Measurements from ENCODE around the gene DNAJB2.

Gene DNAJB2

GRCh38 chr2:219249203-219249980 lies 29.8 kb upstream of the DNAJB2 start:
- in situ Hi-C loops (cut with HindIII; ENCODE audit: low pct_ligation_motif_present, low sequenced_read_pairs) = no loop called here

GRCh38 chr2:219250049-219250781 lies 29.0 kb upstream of the DNAJB2 start:
- no peak for DNase-seq
- in situ Hi-C loops (cut with HindIII; ENCODE audit: low pct_ligation_motif_present, low sequenced_read_pairs) = no loop called here
- H3K27me3 ChIP-seq (replicated peaks) = peaks cover 14% of the 10 kb centered on the region
- no peak overlapping the region for H3K4me3 ChIP-seq (ENCODE audit: low read depth, low read length)
- no peak for TF ChIP-seq CTCF (IDR thresholded peaks at IDR 0.05; ENCODE audit: low read depth, low read length, missing control alignments)
- peaks cover 5% of the 10 kb centered on the region for H3K36me3 ChIP-seq (replicated peaks)
- no peak overlapping the region for H3K27ac ChIP-seq

More at GRCh38 chr2:219249203-219249980, 29.8 kb upstream of the DNAJB2 start:
- no peak overlapping the region for H3K4me3 ChIP-seq (ENCODE audit: low read depth, low read length)
- H3K36me3 ChIP-seq (replicated peaks) = peaks cover 5% of the 10 kb centered on the region
- TF ChIP-seq CTCF (IDR thresholded peaks at IDR 0.05; ENCODE audit: low read depth, low read length, missing control alignments) = no peak
- peak; percentile 15 for DNase-seq
- H3K27me3 ChIP-seq (replicated peaks) = peaks cover 9% of the 10 kb centered on the region
- H3K27ac ChIP-seq = peak overlapping the region; percentile 18

- DNase-seq = no peak
- Histone ChIP-seq H3K4me3 (ENCODE audit: low read depth, low read length) (no peak overlapping the region), H3K27me3 (replicated peaks) (peaks cover 22% of the 10 kb centered on the region), H3K36me3 (replicated peaks) (peaks cover 5% of the 10 kb centered on the region), H3K27ac (no peak overlapping the region)
- in situ Hi-C loops (cut with HindIII; ENCODE audit: low pct_ligation_motif_present, low sequenced_read_pairs) = no loop called here
- no peak for TF ChIP-seq CTCF (IDR thresholded peaks at IDR 0.05; ENCODE audit: low read depth, low read length, missing control alignments)
Observed at GRCh38 chr2:219251656-219252055, 27.5 kb upstream of the DNAJB2 start.

GRCh38 chr2:219252084-219252483 lies 27.1 kb upstream of the DNAJB2 start:
- no peak for TF ChIP-seq CTCF (IDR thresholded peaks at IDR 0.05; ENCODE audit: low read depth, low read length, missing control alignments)
- peaks cover 4% of the 10 kb centered on the region for H3K36me3 ChIP-seq (replicated peaks)
- H3K4me3 ChIP-seq (ENCODE audit: low read depth, low read length) = no peak overlapping the region
- no peak overlapping the region for H3K27ac ChIP-seq
- H3K27me3 ChIP-seq (replicated peaks) = peaks cover 22% of the 10 kb centered on the region
- in situ Hi-C loops (cut with HindIII; ENCODE audit: low pct_ligation_motif_present, low sequenced_read_pairs) = no loop called here
- DNase-seq = no peak

- no peak for DNase-seq
- Histone ChIP-seq H3K36me3 (replicated peaks) (peaks cover 3% of the 10 kb centered on the region), H3K4me3 (ENCODE audit: low read depth, low read length) (peak overlapping the region; percentile 49), H3K27me3 (replicated peaks) (peaks cover 22% of the 10 kb centered on the region), H3K27ac (no peak overlapping the region)
- no peak for TF ChIP-seq CTCF (IDR thresholded peaks at IDR 0.05; ENCODE audit: low read depth, low read length, missing control alignments)
- in situ Hi-C loops (cut with HindIII; ENCODE audit: low pct_ligation_motif_present, low sequenced_read_pairs) = no loop called here
Observed at GRCh38 chr2:219252570-219252899, 26.6 kb upstream of the DNAJB2 start.
